IPS DF 6.9 (cell line): Measurements from ENCODE around the gene OR12D3.
"Not testable (repeated sequence)": the region's sequence is repeated elsewhere in the genome, so short reads cannot be mapped to it uniquely, and the experiment has no call there.

Source experiments
- DNase-seq: peaks from one replicate; pipeline ENCODE4 v3.0.0-alpha.2; 2013; ENCODE audit warnings: low read depth, low spot score
- H3K27ac ChIP-seq: one replicate; pipeline ENCODE4 v1.5.1; 2013; ENCODE audit warnings: low read length, control low read depth
- H3K27me3 ChIP-seq: 2 replicates; pipeline ENCODE4 v1.6.1; 2013; ENCODE audit warnings: mild to moderate bottlenecking, low read length; ENCODE audit not compliant: control insufficient read depth, insufficient read depth
- H3K36me3 ChIP-seq: 2 replicates; pipeline ENCODE4 v1.6.1; 2013; ENCODE audit warnings: low read length; ENCODE audit not compliant: control insufficient read depth, insufficient read depth
- H3K4me1 ChIP-seq: 2 replicates; pipeline ENCODE4 v1.6.1; 2013; ENCODE audit warnings: low read length; ENCODE audit not compliant: control insufficient read depth, insufficient read depth
- H3K4me3 ChIP-seq: 2 replicates; pipeline ENCODE4 v1.5.1; 2013; ENCODE audit warnings: mild to moderate bottlenecking, low read length
- H3K9me3 ChIP-seq: 2 replicates; pipeline ENCODE4 v1.6.1; 2013; ENCODE audit warnings: low read length, inconsistent platforms; ENCODE audit not compliant: control insufficient read depth, insufficient read depth
- WGBS: extraction: QIAGEN DNeasy Blood & Tissue Kit; methylation state at CpG from one replicate; pipeline ENCODE4 v1.1.7; 2013; ENCODE audit warnings: mixed read lengths, missing lambda C conversion rate; ENCODE audit not compliant: insufficient read length, insufficient coverage; 5-methylcytosine and 5-hydroxymethylcytosine counted together

The OR12D3 gene

GRCh38 chr6:29355603-29356002 is 19.5 kb downstream of the OR12D3 start:
- no CpG with 5 or more reads among the region's 1 CpG for WGBS
- Histone ChIP-seq H3K9me3 (no peaks in the 10 kb centered on the region), H3K4me3 (no peak overlapping the region), H3K27me3 (no peaks in the 10 kb centered on the region), H3K27ac (no peak overlapping the region), H3K4me1 (peaks cover 3% of the 10 kb centered on the region; the same call in 1 of the 2 replicates), H3K36me3 (no peaks in the 10 kb centered on the region)
- DNase-seq, result no peak

- H3K36me3 ChIP-seq, result no peaks in the 10 kb centered on the region
- H3K27me3 ChIP-seq, result no peaks in the 10 kb centered on the region
- no peak overlapping the region for H3K27ac ChIP-seq
- H3K4me1 ChIP-seq, result peaks cover 3% of the 10 kb centered on the region; the same call in 1 of the 2 replicates
- H3K9me3 ChIP-seq, result no peaks in the 10 kb centered on the region
- no peak for DNase-seq
- no peak overlapping the region for H3K4me3 ChIP-seq
These were observed 20.1 kb downstream of the OR12D3 start for GRCh38 chr6:29354980-29355379.

- H3K27ac ChIP-seq, H3K4me3 ChIP-seq, H3K9me3 ChIP-seq, DNase-seq, H3K27me3 ChIP-seq, H3K36me3 ChIP-seq, H3K4me1 ChIP-seq: not testable (repeated sequence)
- WGBS, result no CpG with 5 or more reads among the region's 3 CpGs
These were observed 25.7 kb downstream of the OR12D3 start for GRCh38 chr6:29349348-29349747.

- H3K27me3 ChIP-seq, result no peaks in the 10 kb centered on the region
- no peaks in the 10 kb centered on the region for H3K36me3 ChIP-seq
- no peaks in the 10 kb centered on the region for H3K9me3 ChIP-seq
- H3K4me3 ChIP-seq, result no peak overlapping the region
- DNase-seq, result no peak
- no peaks in the 10 kb centered on the region for H3K4me1 ChIP-seq
- no peak overlapping the region for H3K27ac ChIP-seq
- no CpG with 5 or more reads among the region's 3 CpGs for WGBS
These were observed 29.7 kb downstream of the OR12D3 start for GRCh38 chr6:29345380-29345779.

- no peak overlapping the region for H3K4me3 ChIP-seq
- whole genome bisulfite sequencing, result no CpG with 5 or more reads among the region's 2 CpGs
- H3K9me3 ChIP-seq, result no peaks in the 10 kb centered on the region
- DNase-seq, result no peak
- H3K36me3 ChIP-seq, result no peaks in the 10 kb centered on the region
- no peak overlapping the region for H3K27ac ChIP-seq
- H3K4me1 ChIP-seq, result no peaks in the 10 kb centered on the region
- no peaks in the 10 kb centered on the region for H3K27me3 ChIP-seq
These were observed 38.8 kb downstream of the OR12D3 start for GRCh38 chr6:29336269-29336668.

GRCh38 chr6:29332676-29333075 is 42.4 kb downstream of the OR12D3 start:
- no peak overlapping the region for H3K4me3 ChIP-seq
- H3K9me3 ChIP-seq, result no peaks in the 10 kb centered on the region
- H3K4me1 ChIP-seq, result no peaks in the 10 kb centered on the region
- DNase-seq, result no peak
- no peaks in the 10 kb centered on the region for H3K36me3 ChIP-seq
- no peaks in the 10 kb centered on the region for H3K27me3 ChIP-seq
- no peak overlapping the region for H3K27ac ChIP-seq

GRCh38 chr6:29325777-29326176 is 49.3 kb downstream of the OR12D3 start:
- no peaks in the 10 kb centered on the region for H3K36me3 ChIP-seq
- DNase-seq, result no peak
- no peaks in the 10 kb centered on the region for H3K4me1 ChIP-seq
- H3K27ac ChIP-seq, result no peak overlapping the region
- no CpG with 5 or more reads among the region's 4 CpGs for WGBS
- H3K27me3 ChIP-seq, result no peaks in the 10 kb centered on the region
- no peak overlapping the region for H3K4me3 ChIP-seq
- no peaks in the 10 kb centered on the region for H3K9me3 ChIP-seq
